Measurements from ENCODE around the gene MYBPC1. TPM values are rescaled to one million over a fixed set of nuclear protein-coding genes. Genes with fewer than 3 reads are reported as not detected.
"Not testable (repeated sequence)": the region's sequence is repeated elsewhere in the genome, so short reads cannot be mapped to it uniquely, and the experiment has no call there.

Gene MYBPC1
- total RNA-seq, 2 donors from 2014 or later, result 171 to 302 TPM

DNA sequence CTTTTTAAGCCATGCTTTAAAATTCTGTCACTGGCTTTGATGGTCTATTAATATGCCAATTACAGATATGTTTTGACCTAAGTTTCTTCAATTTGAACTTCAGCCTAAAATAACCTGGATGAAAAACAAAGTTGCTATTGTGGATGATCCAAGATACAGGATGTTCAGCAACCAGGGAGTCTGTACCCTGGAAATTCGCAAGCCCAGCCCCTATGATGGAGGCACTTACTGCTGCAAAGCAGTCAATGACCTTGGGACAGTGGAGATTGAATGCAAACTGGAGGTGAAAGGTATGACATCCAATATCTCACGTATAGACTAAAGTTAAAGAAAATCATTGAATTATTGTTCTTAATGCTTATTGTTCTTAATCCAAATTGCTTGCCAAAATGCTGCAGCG, 85.5 kb downstream of the MYBPC1 start:
- DNase-seq (ENCODE audit: low spot score), result no peak

DNA sequence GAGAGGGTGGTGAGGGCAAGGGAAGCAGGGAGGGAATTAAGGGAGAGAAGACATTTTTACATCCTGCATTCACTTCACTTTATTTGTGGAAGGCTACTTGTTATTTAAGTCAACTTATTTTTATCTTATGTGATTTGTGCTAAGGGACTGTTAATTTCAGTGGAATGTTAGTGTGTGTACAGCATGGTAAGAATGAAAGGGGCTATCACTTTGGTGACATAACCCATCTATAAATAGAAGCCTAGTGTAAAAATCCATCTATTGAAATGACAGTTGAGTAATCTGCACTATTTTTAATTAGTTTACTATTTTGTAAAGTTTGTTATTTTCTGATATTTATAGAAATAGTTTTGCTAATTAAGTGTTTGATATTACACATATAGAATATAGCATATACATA, 85.9 kb downstream of the MYBPC1 start:
- TF ChIP-seq POLR2A (IDR thresholded peaks at IDR 0.05), result no peak
- TF ChIP-seq POLR2AphosphoS5 (IDR thresholded peaks at IDR 0.05), result no peak
- TF ChIP-seq, protein P1, sequence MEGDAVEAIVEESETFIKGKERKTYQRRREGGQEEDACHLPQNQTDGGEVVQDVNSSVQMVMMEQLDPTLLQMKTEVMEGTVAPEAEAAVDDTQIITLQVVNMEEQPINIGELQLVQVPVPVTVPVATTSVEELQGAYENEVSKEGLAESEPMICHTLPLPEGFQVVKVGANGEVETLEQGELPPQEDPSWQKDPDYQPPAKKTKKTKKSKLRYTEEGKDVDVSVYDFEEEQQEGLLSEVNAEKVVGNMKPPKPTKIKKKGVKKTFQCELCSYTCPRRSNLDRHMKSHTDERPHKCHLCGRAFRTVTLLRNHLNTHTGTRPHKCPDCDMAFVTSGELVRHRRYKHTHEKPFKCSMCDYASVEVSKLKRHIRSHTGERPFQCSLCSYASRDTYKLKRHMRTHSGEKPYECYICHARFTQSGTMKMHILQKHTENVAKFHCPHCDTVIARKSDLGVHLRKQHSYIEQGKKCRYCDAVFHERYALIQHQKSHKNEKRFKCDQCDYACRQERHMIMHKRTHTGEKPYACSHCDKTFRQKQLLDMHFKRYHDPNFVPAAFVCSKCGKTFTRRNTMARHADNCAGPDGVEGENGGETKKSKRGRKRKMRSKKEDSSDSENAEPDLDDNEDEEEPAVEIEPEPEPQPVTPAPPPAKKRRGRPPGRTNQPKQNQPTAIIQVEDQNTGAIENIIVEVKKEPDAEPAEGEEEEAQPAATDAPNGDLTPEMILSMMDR (IDR thresholded peaks at IDR 0.05), result no peak
- H3K9me3 ChIP-seq, result no peaks in the 10 kb centered on the region
- intact Hi-C loops (cut with DNase I), result no loop called here
- no peak overlapping the region for H3K4me3 ChIP-seq
- no peaks in the 10 kb centered on the region for H3K27me3 ChIP-seq (replicated peaks; ENCODE audit: insufficient read depth)
- H3K4me1 ChIP-seq (replicated peaks), result no peaks in the 10 kb centered on the region
- no peak overlapping the region for H3K27ac ChIP-seq
- DNase-seq (ENCODE audit: low spot score), result no peak
- H3K36me3 ChIP-seq, result no peaks in the 10 kb centered on the region

More for the DNA sequence above, 85.5 kb downstream of the MYBPC1 start:
- H3K4me3 ChIP-seq, result no peak overlapping the region
- H3K36me3 ChIP-seq, result no peaks in the 10 kb centered on the region
- TF ChIP-seq, protein P1 (IDR thresholded peaks at IDR 0.05), result no peak
- no peak for TF ChIP-seq POLR2AphosphoS5 (IDR thresholded peaks at IDR 0.05)
- TF ChIP-seq POLR2A (IDR thresholded peaks at IDR 0.05), result no peak
- 47% methylated on average over 3 of the region's 3 CpGs for WGBS
- no peaks in the 10 kb centered on the region for H3K9me3 ChIP-seq
- no peak overlapping the region for H3K27ac ChIP-seq
- H3K4me1 ChIP-seq (replicated peaks), result no peaks in the 10 kb centered on the region
- intact Hi-C loops (cut with DNase I), result no loop called here
- no peaks in the 10 kb centered on the region for H3K27me3 ChIP-seq (replicated peaks; ENCODE audit: insufficient read depth)

DNA sequence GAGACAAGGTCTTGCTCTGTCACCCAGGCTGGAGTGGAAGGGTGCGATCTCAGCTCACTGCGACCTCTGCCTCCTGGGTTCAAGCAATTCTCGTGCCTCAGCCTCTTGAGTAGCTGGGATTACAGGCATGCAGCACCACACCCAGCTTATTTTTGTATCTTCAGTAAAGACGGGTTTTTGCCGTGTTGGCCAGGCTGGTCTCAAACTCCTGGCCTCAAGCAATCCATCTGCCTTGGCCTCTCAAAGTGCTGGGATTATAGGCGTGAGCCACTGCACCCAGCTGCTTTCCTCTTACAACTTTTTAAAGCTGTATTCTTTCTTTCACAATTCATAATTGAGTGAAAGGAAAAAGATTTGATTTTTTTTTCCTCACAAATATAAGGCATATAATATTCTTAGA, 86.9 kb downstream of the MYBPC1 start:
- 86% methylated on average over 5 of the region's 6 CpGs for WGBS
- DNase-seq (ENCODE audit: low spot score); H3K27me3 ChIP-seq (replicated peaks; ENCODE audit: insufficient read depth); H3K36me3 ChIP-seq; H3K4me3 ChIP-seq; H3K4me1 ChIP-seq (replicated peaks); intact Hi-C loops (cut with DNase I); H3K9me3 ChIP-seq; H3K27ac ChIP-seq: not testable (repeated sequence)

DNA sequence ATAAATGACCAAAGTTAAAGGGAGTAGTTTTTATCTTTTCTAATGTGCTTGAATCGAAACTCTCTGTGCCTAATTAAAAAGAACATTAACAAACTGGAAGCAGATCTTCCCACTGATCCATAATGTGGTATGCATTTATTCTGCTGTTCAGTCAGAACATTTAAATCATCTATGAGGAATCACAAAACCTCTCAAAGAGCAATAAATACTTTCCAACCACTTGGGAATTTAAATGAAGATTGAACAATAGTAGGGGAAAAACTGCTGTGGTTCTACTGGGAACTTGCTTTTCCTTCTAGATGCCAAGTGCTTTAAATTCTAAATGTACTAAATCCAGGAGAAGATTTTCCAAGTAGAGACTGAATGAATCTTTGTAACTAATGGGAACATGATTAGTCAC, 90.3 kb downstream of the MYBPC1 start:
- no peak overlapping the region for H3K27ac ChIP-seq
- WGBS, result 26% methylated on average over 1 of the region's 1 CpG
- H3K4me3 ChIP-seq, result no peak overlapping the region
- H3K9me3 ChIP-seq, result no peaks in the 10 kb centered on the region
- intact Hi-C loops (cut with DNase I), result no loop called here
- H3K36me3 ChIP-seq, result no peaks in the 10 kb centered on the region
- TF ChIP-seq POLR2AphosphoS5 (IDR thresholded peaks at IDR 0.05), result no peak
- DNase-seq (ENCODE audit: low spot score), result no peak
- H3K4me1 ChIP-seq (replicated peaks), result no peaks in the 10 kb centered on the region
- no peaks in the 10 kb centered on the region for H3K27me3 ChIP-seq (replicated peaks; ENCODE audit: insufficient read depth)

DNA sequence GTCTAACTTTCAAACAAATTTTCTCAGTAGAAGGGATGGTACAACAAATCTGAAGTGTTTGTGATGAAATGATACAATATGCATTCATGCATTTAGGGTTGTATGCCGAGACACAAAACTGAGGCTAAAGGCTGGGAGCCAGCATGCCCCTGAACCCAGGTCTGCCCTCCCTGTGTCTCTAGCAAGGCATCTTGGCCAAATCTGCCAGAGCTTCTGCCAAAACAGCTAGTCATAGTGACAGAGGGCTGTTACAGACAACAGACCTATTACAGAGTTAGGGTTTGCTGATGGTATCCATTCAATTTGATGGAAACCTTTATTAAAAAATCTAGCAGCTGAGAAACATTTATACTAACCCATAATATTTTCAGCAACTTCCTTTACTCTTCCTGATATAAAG, 91.4 kb downstream of the MYBPC1 start:
- Histone ChIP-seq H3K27ac (no peak overlapping the region), H3K36me3 (no peaks in the 10 kb centered on the region), H3K27me3 (replicated peaks; ENCODE audit: insufficient read depth) (no peaks in the 10 kb centered on the region), H3K9me3 (no peaks in the 10 kb centered on the region), H3K4me1 (replicated peaks) (no peaks in the 10 kb centered on the region), H3K4me3 (no peak overlapping the region)
- no peak for TF ChIP-seq POLR2AphosphoS5 (IDR thresholded peaks at IDR 0.05)
- TF ChIP-seq POLR2A (IDR thresholded peaks at IDR 0.05), result no peak
- TF ChIP-seq, protein P1 (IDR thresholded peaks at IDR 0.05), result no peak
- intact Hi-C loops (cut with DNase I), result no loop called here
- 72% methylated on average over 1 of the region's 1 CpG for WGBS
- DNase-seq (ENCODE audit: low spot score), result no peak

DNA sequence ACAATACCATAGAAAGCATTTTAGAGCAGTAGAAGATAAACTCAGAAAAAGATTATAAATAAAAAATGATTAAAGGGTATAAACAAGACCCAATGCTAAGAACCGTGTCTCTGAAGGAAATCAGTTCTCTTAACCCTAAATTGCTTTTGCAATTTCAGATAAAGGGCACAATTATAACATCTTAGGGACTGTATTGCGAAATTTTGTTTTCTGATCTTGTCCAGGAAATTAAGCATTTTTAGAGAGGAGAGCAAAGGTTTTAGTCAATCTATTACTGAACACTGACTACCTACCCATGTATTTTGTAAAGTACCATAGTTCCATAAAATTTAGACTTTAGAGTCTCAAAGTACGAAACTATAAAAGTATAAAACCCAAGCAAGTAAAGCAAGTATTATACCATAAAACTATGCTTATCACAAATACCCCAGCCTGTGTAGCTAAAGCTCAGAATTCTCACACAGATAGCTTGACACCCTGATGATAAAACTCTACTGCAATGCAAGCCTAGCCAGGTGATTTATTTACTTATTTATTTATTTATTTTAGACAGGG, 95.8 kb downstream of the MYBPC1 start:
- no peak overlapping the region for H3K27ac ChIP-seq
- DNase-seq (ENCODE audit: low spot score), result no peak
- intact Hi-C loops (cut with DNase I), result no loop called here
- TF ChIP-seq POLR2A (IDR thresholded peaks at IDR 0.05) (no peak), POLR2AphosphoS5 (IDR thresholded peaks at IDR 0.05) (no peak)
- TF ChIP-seq, protein P1 (IDR thresholded peaks at IDR 0.05), result no peak
- H3K27me3 ChIP-seq (replicated peaks; ENCODE audit: insufficient read depth), result no peaks in the 10 kb centered on the region
- H3K9me3 ChIP-seq, result no peaks in the 10 kb centered on the region
- H3K4me1 ChIP-seq (replicated peaks), result no peaks in the 10 kb centered on the region
- WGBS, result 54% methylated on average over 3 of the region's 3 CpGs
- H3K36me3 ChIP-seq, result no peaks in the 10 kb centered on the region
- H3K4me3 ChIP-seq, result no peak overlapping the region

Data from prostate gland (tissue), 2 donors.